Nephron (organoid): ENCODE results near the gene TEX19.
A peak's percentile ranks its signal among the peaks of the same experiment; 100 is the strongest.

ENCODE experiments used
- H3K27ac Mint-ChIP-seq, 3 experiments: 2 replicates each; pipeline ENCODE4 v1.8.0; 2020; ENCODE audit warnings: mixed read lengths in 3 of 3, mild to moderate bottlenecking in 2 of 3, moderate library complexity in 1 of 3
- H3K27me3 Mint-ChIP-seq: 2 replicates; pipeline ENCODE4 v1.8.0; 2021; ENCODE audit warnings: low read depth, mild to moderate bottlenecking, moderate library complexity, mixed read lengths
- H3K36me3 Mint-ChIP-seq: 2 replicates; pipeline ENCODE4 v1.8.0; 2020; ENCODE audit warnings: low read depth, mixed read lengths
- H3K4me1 Mint-ChIP-seq: 2 replicates; pipeline ENCODE4 v1.8.0; 2020; ENCODE audit warnings: mixed read lengths
- H3K4me3 Mint-ChIP-seq, 3 experiments: 2 replicates each; pipeline ENCODE4 v1.8.0; 2020; ENCODE audit warnings: mild to moderate bottlenecking in 3 of 3, mixed read lengths in 3 of 3, moderate library complexity in 2 of 3
- H3K9me3 Mint-ChIP-seq: 2 replicates; pipeline ENCODE4 v1.8.0; 2020; ENCODE audit warnings: mixed read lengths
- CTCF ChIP-seq, 3 experiments: fragments of 200-600 bp; sonication (generic); IDR thresholded peaks; one replicate each; pipeline ENCODE4 v1.5.0; 2021; ENCODE audit warnings: antibody characterized with exemption in 3 of 3; ENCODE audit not compliant: unreplicated experiment in 3 of 3

The TEX19 gene

GRCh38 chr17:82330322-82331239 is 28.5 kb upstream of the TEX19 start:
- TF ChIP-seq CTCF (IDR thresholded peaks at IDR 0.05; ENCODE audit: unreplicated experiment in 3 of 3): no peak
- H3K27me3 Mint-ChIP-seq: peaks cover 44% of the 10 kb centered on the region
- peak overlapping the region in 2 of 3 experiments; percentile 45 to 48 for H3K4me3 Mint-ChIP-seq
- H3K4me1 Mint-ChIP-seq: peaks cover 28% of the 10 kb centered on the region
- peak overlapping the region in 2 of 3 experiments; percentile 65 to 75 for H3K27ac Mint-ChIP-seq
- no peaks in the 10 kb centered on the region for H3K9me3 Mint-ChIP-seq
- no peaks in the 10 kb centered on the region for H3K36me3 Mint-ChIP-seq

GRCh38 chr17:82331345-82331939 is 27.6 kb upstream of the TEX19 start:
- Mint-ChIP-seq H3K36me3 (no peaks in the 10 kb centered on the region), H3K27me3 (peaks cover 53% of the 10 kb centered on the region), H3K4me3 (no peak overlapping the region), H3K9me3 (no peaks in the 10 kb centered on the region), H3K27ac (peak overlapping the region in 1 of 3 experiments; percentile 32), H3K4me1 (peaks cover 33% of the 10 kb centered on the region)
- no peak for TF ChIP-seq CTCF (IDR thresholded peaks at IDR 0.05; ENCODE audit: unreplicated experiment in 3 of 3)

- no peak for TF ChIP-seq CTCF (IDR thresholded peaks at IDR 0.05; ENCODE audit: unreplicated experiment in 3 of 3)
- Mint-ChIP-seq H3K36me3 (no peaks in the 10 kb centered on the region), H3K27me3 (peaks cover 50% of the 10 kb centered on the region), H3K4me3 (peak overlapping the region; percentile 62 to 82 (median 82)), H3K27ac (peak overlapping the region in 2 of 3 experiments; percentile 60 to 67), H3K4me1 (peaks cover 28% of the 10 kb centered on the region), H3K9me3 (no peaks in the 10 kb centered on the region)
These were observed 26.3 kb upstream of the TEX19 start for GRCh38 chr17:82332669-82333278.

- Mint-ChIP-seq H3K9me3 (no peaks in the 10 kb centered on the region), H3K4me1 (peaks cover 30% of the 10 kb centered on the region), H3K36me3 (no peaks in the 10 kb centered on the region), H3K27me3 (peaks cover 50% of the 10 kb centered on the region), H3K27ac (peak within 1 kb of the TSS in 2 of 3 experiments; percentile 60 to 67), H3K4me3 (peak within 1 kb of the TSS; percentile 62 to 82 (median 82))
- TF ChIP-seq CTCF (IDR thresholded peaks at IDR 0.05; ENCODE audit: unreplicated experiment in 3 of 3): no peak
These were observed 25.5 kb upstream of the TEX19 start, which contains the start of gene SECTM1 for GRCh38 chr17:82333279-82334171. Gene SECTM1, minus strand, starts transcription at chr17:82333766. Its CDS starts 6,526 bp downstream, at chr17:82327240.

- H3K36me3 Mint-ChIP-seq: no peaks in the 10 kb centered on the region
- peaks cover 3% of the 10 kb centered on the region for H3K9me3 Mint-ChIP-seq
- TF ChIP-seq CTCF (IDR thresholded peaks at IDR 0.05; ENCODE audit: unreplicated experiment in 3 of 3): no peak
These were observed 24.8 kb upstream of the TEX19 start for GRCh38 chr17:82334204-82334621.

More at GRCh38 chr17:82334204-82334621, 24.8 kb upstream of the TEX19 start:
- peaks cover 53% of the 10 kb centered on the region for H3K27me3 Mint-ChIP-seq
- no peak overlapping the region for H3K27ac Mint-ChIP-seq
- H3K4me1 Mint-ChIP-seq: peaks cover 37% of the 10 kb centered on the region
- no peak overlapping the region for H3K4me3 Mint-ChIP-seq
